Hematopoietic multipotent progenitor cell treated with erythropoietin and hydrocortisone succinate and interleukin-3 and kit ligand, for 8 days (in vitro differentiated cells): ENCODE results near the gene CNDP1.

Source experiments
- DNase-seq: peaks from one replicate; pipeline ENCODE4 v3.0.0-alpha.2; 2015

Gene CNDP1

GRCh38 chr18:74631623-74632350 is 97.5 kb downstream of the CNDP1 start:
- peak; percentile 32 for DNase-seq

- no peak for DNase-seq
These were observed 98.0 kb downstream of the CNDP1 start for GRCh38 chr18:74632351-74632679.

- no peak for DNase-seq
These were observed 98.6 kb downstream of the CNDP1 start for GRCh38 chr18:74632856-74633255.

GRCh38 chr18:74633652-74634352 is 99.5 kb downstream of the CNDP1 start:
- DNase-seq = no peak

GRCh38 chr18:74635224-74635975 is 101.1 kb downstream of the CNDP1 start:
- no peak for DNase-seq
